Measurements from ENCODE around the gene UBAC1. TPM values are rescaled to one million over a fixed set of nuclear protein-coding genes. Genes with fewer than 3 reads are reported as not detected.

Gene UBAC1
- polyA plus RNA-seq, 1 donor from 2014 or later: 92.3 TPM

GRCh38 chr9:135976944-135977343 lies 15.8 kb upstream of the UBAC1 start:
- no peak overlapping the region for H3K4me2 ChIP-seq (ENCODE audit: low read length)
- H2AFZ ChIP-seq (ENCODE audit: low read depth, low read length): no peak overlapping the region
- no peak overlapping the region for H3K9ac ChIP-seq (ENCODE audit: low read length)
- no peak overlapping the region for H3K4me3 ChIP-seq (ENCODE audit: low read length)
- H3K36me3 ChIP-seq (ENCODE audit: insufficient read depth, low read length): no peaks in the 10 kb centered on the region
- no peaks in the 10 kb centered on the region for H3F3A ChIP-seq (ENCODE audit: insufficient read depth, low read length, poor library complexity, severe bottlenecking)
- no peaks in the 10 kb centered on the region for H3K27me3 ChIP-seq (ENCODE audit: insufficient read depth, low read depth, low read length)
- H3K27ac ChIP-seq (ENCODE audit: low read length): no peak overlapping the region
- no peaks in the 10 kb centered on the region for H3K79me2 ChIP-seq (replicated peaks; ENCODE audit: insufficient read depth, low read length)
- no peak for TF ChIP-seq MXI1 (conservative IDR thresholded peaks at IDR 0.05; ENCODE audit: poor library complexity, severe bottlenecking)
- TF ChIP-seq CTCF (IDR thresholded peaks at IDR 0.05; ENCODE audit: poor library complexity, severe bottlenecking): no peak
- no peak for TF ChIP-seq TAF1 (IDR thresholded peaks at IDR 0.05; ENCODE audit: low read depth)
- no peak for TF ChIP-seq EP300 (conservative IDR thresholded peaks at IDR 0.05; ENCODE audit: poor library complexity, severe bottlenecking)
- TF ChIP-seq SMC3 (conservative IDR thresholded peaks at IDR 0.05; ENCODE audit: poor library complexity): no peak
- no peak for TF ChIP-seq EZH2 (IDR thresholded peaks at IDR 0.05; ENCODE audit: borderline replicate concordance, insufficient read depth, low read length, poor library complexity, severe bottlenecking)
- no peak for TF ChIP-seq RAD21 (conservative IDR thresholded peaks at IDR 0.05)
- no peak for TF ChIP-seq REST (IDR thresholded peaks at IDR 0.05; ENCODE audit: borderline replicate concordance)
- TF ChIP-seq POLR2AphosphoS5 (IDR thresholded peaks at IDR 0.05): no peak
- no peaks in the 10 kb centered on the region for H3K9me3 ChIP-seq (ENCODE audit: low read length)
- H3K9me2 ChIP-seq (ENCODE audit: insufficient read depth, low read length): no peaks in the 10 kb centered on the region
- H4K20me1 ChIP-seq (ENCODE audit: insufficient read depth): no peaks in the 10 kb centered on the region

- TF ChIP-seq EP300 (conservative IDR thresholded peaks at IDR 0.05; ENCODE audit: poor library complexity, severe bottlenecking) (no peak), REST (IDR thresholded peaks at IDR 0.05; ENCODE audit: borderline replicate concordance) (no peak), POLR2AphosphoS5 (IDR thresholded peaks at IDR 0.05) (no peak), TAF1 (IDR thresholded peaks at IDR 0.05; ENCODE audit: low read depth) (no peak), MXI1 (conservative IDR thresholded peaks at IDR 0.05; ENCODE audit: poor library complexity, severe bottlenecking) (no peak), RAD21 (conservative IDR thresholded peaks at IDR 0.05) (no peak), SMC3 (conservative IDR thresholded peaks at IDR 0.05; ENCODE audit: poor library complexity) (no peak), EZH2 (IDR thresholded peaks at IDR 0.05; ENCODE audit: borderline replicate concordance, insufficient read depth, low read length, poor library complexity, severe bottlenecking) (no peak)
These were observed 15.4 kb upstream of the UBAC1 start for GRCh38 chr9:135976531-135976930.

More at GRCh38 chr9:135976531-135976930, 15.4 kb upstream of the UBAC1 start:
- H3K36me3 ChIP-seq (ENCODE audit: insufficient read depth, low read length): no peaks in the 10 kb centered on the region
- H3K9me3 ChIP-seq (ENCODE audit: low read length): no peaks in the 10 kb centered on the region
- no peak overlapping the region for H2AFZ ChIP-seq (ENCODE audit: low read depth, low read length)
- no peak overlapping the region for H3K27ac ChIP-seq (ENCODE audit: low read length)
- no peak overlapping the region for H3K9ac ChIP-seq (ENCODE audit: low read length)
- H4K20me1 ChIP-seq (ENCODE audit: insufficient read depth): no peaks in the 10 kb centered on the region
- H3K4me3 ChIP-seq (ENCODE audit: low read length): no peak overlapping the region
- no peaks in the 10 kb centered on the region for H3K27me3 ChIP-seq (ENCODE audit: insufficient read depth, low read depth, low read length)
- H3K79me2 ChIP-seq (replicated peaks; ENCODE audit: insufficient read depth, low read length): no peaks in the 10 kb centered on the region
- no peaks in the 10 kb centered on the region for H3K9me2 ChIP-seq (ENCODE audit: insufficient read depth, low read length)
- no peak overlapping the region for H3K4me2 ChIP-seq (ENCODE audit: low read length)
- H3F3A ChIP-seq (ENCODE audit: insufficient read depth, low read length, poor library complexity, severe bottlenecking): no peaks in the 10 kb centered on the region
